Activated CD4-positive, alpha-beta memory T cell treated with anti-CD3 and anti-CD28 coated beads for 36 hours (primary cell): ENCODE measurements around the gene VNN1. TPM values are rescaled to one million over a fixed set of nuclear protein-coding genes. Genes with fewer than 3 reads are reported as not detected.
"Not testable (repeated sequence)": the region's sequence is repeated elsewhere in the genome, so short reads cannot be mapped to it uniquely, and the experiment has no call there.

Experiments used
- CTCF ChIA-PET: fragments of 350-600 bp; sonication (Branson Sonifier 250); formaldehyde crosslinking; loops from one replicate; lab custom pipeline; 2021; ENCODE audit warnings: antibody characterized with exemption, inconsistent platforms; lab: Charles Lee
- POLR2A ChIA-PET: fragments of 350-600 bp; sonication (Branson Sonifier 250); formaldehyde crosslinking; loops from one replicate; lab custom pipeline; 2021; ENCODE audit warnings: antibody characterized with exemption; lab: Charles Lee
- DNase-seq: peaks from one replicate; pipeline ENCODE4 v3.0.0-alpha.2; 2020
- H3K27ac Mint-ChIP-seq: one replicate; pipeline ENCODE4 v1.8.0; 2021; ENCODE audit warnings: mixed read lengths
- H3K27me3 Mint-ChIP-seq: one replicate; pipeline ENCODE4 v1.8.0; 2021; ENCODE audit warnings: mixed read lengths
- H3K36me3 Mint-ChIP-seq: one replicate; pipeline ENCODE4 v1.8.0; 2021; ENCODE audit warnings: mixed read lengths
- H3K4me1 Mint-ChIP-seq: one replicate; pipeline ENCODE4 v1.8.0; 2021; ENCODE audit warnings: low read depth, mixed read lengths
- H3K4me3 Mint-ChIP-seq: one replicate; pipeline ENCODE4 v1.8.0; 2021; ENCODE audit warnings: mild to moderate bottlenecking, mixed read lengths
- H3K9me3 Mint-ChIP-seq: one replicate; pipeline ENCODE4 v1.8.0; 2021; ENCODE audit warnings: mixed read lengths
- intact Hi-C: fragments of 100-400 bp; cut with micrococcal nuclease; formaldehyde crosslinking; loops from one replicate; pipeline ENCODE4 v1.15.1; 2023
- total RNA-seq, 2 experiments: library from RNA; stranded (reverse); gene quantifications; one replicate each; pipeline ENCODE4 v1.2.3, GENCODE V29; 2021

VNN1 gene
- total RNA-seq, 2 experiments from 2014 or later = not detected

DNA sequence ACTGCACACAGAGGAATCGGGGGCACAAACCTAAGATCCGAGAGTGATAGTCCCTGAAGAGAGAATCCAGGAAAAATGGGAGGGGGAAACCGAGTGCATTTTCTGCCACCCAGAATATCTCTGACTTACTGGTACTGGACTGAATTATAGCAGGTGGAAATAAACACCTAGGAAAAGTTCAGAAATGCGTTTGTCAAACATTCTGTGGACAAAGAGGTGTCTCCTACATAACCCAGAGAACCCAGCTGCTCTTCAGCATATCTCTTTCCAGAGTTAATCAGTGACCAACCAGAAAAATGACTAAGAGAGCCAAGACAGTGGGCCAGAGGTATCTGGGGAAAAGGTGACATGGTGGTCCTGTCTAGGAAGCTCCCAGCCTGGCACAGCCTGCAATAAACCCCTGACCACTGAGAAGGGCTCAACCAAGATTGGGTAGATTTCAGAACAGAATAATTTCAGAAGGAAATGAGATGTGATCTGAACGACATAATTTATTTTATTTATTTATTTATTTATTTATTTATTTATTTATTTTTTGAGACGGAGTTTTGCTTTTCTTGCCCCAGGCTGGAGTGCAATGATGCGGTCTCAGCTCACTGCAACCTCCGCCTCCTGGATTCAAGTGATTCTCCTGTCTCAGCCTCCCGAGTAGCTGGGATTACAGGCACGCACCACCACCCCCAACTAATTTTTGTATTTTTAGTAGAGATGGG lies 6.0 kb upstream of the VNN1 start:
- DNase-seq = no peak
- H3K4me1 Mint-ChIP-seq = no peaks in the 10 kb centered on the region
- intact Hi-C loops = no loop called here
- no peaks in the 10 kb centered on the region for H3K27me3 Mint-ChIP-seq
- no peaks in the 10 kb centered on the region for H3K36me3 Mint-ChIP-seq
- H3K9me3 Mint-ChIP-seq = no peaks in the 10 kb centered on the region
- no peak overlapping the region for H3K27ac Mint-ChIP-seq
- POLR2A ChIA-PET = no interaction called here
- CTCF ChIA-PET = no interaction called here
- H3K4me3 Mint-ChIP-seq = no peak overlapping the region

DNA sequence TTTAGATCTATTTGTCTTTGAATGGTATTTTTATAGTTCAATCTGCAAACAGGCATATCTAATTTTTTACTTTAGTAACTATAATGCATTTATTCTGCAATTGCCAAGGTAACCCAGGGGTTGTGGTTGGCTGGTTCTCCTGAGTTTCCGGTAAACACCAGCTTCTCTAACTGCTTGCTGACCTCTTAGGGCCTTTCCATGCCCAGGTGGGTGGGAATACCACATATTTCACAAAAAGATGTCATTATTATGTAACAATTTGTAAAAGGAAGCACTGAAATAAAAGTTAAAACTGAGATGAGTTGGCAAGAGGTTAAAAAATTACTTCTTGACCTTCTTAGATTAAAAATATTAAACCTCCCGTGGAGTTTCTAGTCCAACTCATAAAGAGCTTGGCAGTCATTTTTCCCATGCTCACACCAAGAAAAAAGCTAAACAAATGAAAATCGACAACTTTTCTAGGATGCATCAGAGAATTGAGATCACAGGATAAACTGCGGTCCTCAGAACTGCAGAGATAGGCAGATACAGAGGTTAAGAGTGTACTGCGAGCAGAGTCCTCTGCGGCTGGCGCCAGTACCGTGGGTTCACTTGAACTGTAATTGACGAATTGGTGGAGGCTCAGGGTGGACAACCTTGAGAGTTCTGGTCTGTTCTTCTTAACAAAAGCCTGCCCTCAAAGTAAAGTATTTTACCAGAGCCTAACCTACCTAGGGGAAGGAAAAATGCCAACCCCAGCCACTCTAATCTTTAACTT lies 2.2 kb upstream of the VNN1 start:
- Mint-ChIP-seq H3K36me3 (no peaks in the 10 kb centered on the region), H3K4me1 (no peaks in the 10 kb centered on the region)

DNA sequence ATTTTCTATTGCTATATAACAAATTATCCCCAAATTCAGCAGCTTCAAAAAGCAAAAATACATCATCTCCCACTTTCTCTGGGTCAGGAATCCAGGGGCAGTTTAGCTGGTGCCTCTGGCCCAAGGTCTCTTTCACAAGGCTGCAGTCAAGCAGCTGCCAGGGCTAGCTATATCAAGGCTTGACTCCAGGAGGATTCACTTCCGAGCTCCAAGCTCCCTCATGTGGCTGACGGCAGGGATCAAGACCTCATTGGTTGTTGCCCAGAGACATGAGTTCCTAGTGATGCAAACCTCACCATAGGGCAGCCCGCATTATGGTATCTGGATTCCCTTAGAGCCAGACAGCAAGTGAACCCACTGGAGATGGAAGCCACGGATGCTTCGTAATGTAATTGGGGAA lies 1.3 kb upstream of the VNN1 start:
- intact Hi-C loops = no loop called here
- ChIA-PET POLR2A (no interaction called here), CTCF (no interaction called here)
- Mint-ChIP-seq H3K27me3 (peaks cover 10% of the 10 kb centered on the region), H3K36me3 (no peaks in the 10 kb centered on the region), H3K9me3 (no peaks in the 10 kb centered on the region), H3K27ac (no peak overlapping the region), H3K4me1 (no peaks in the 10 kb centered on the region), H3K4me3 (no peak overlapping the region)
- DNase-seq = no peak

More for the DNA sequence above, 2.2 kb upstream of the VNN1 start:
- CTCF ChIA-PET = no interaction called here
- no peak for DNase-seq
- no peak overlapping the region for H3K27ac Mint-ChIP-seq
- no peak overlapping the region for H3K4me3 Mint-ChIP-seq
- peaks cover 7% of the 10 kb centered on the region for H3K27me3 Mint-ChIP-seq
- no peaks in the 10 kb centered on the region for H3K9me3 Mint-ChIP-seq
- POLR2A ChIA-PET = no interaction called here
- intact Hi-C loops = no loop called here

DNA sequence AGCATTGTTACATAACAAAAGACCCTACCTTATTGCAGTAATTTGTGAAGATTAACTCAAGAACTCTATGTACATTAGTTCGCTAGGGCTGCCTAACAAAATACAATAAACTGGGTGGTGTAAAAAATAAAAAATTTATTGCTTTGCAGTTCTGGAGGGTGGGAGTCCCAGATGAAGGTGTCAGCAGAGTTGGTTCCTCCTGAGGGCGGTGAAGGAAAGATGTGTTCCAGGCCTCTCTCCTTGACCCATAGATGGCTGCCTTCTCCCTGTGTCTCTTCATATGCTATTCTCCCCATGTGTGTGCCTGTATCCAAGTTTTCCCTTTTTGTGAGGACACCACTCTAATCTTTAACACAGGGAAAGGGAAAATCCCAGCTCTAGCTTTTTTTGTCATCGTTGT lies 305 bp upstream of the VNN1 start:
- POLR2A ChIA-PET = no interaction called here
- no peak overlapping the region for H3K4me3 Mint-ChIP-seq
- H3K4me1 Mint-ChIP-seq = no peaks in the 10 kb centered on the region
- no peaks in the 10 kb centered on the region for H3K36me3 Mint-ChIP-seq
- H3K9me3 Mint-ChIP-seq = no peaks in the 10 kb centered on the region
- peaks cover 10% of the 10 kb centered on the region for H3K27me3 Mint-ChIP-seq
- H3K27ac Mint-ChIP-seq = no peak overlapping the region
- DNase-seq = no peak
- intact Hi-C loops = no loop called here
- CTCF ChIA-PET = no interaction called here

DNA sequence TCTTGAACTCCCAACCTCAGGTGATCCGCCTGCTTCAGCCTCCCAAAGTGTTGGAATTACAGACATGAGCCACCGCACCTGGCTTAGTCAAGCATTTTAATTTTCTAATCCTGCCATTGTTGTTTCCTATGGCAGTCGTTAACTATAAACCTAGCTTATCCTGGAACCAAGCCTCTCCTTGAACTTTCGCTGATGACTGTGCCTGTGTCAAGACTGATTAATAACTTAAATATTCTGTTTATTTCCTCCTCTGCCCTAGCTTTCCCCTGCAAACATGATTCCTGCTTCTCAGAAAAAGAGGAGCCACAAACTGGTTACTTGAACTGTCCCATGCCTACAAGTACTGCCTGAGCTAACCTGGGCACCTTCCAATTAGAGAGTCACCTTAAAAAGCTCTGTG lies 1.5 kb downstream of the VNN1 start:
- Mint-ChIP-seq H3K27ac (no peak overlapping the region), H3K36me3 (no peaks in the 10 kb centered on the region), H3K9me3 (no peaks in the 10 kb centered on the region), H3K4me3 (no peak overlapping the region), H3K27me3 (peaks cover 14% of the 10 kb centered on the region), H3K4me1 (no peaks in the 10 kb centered on the region)
- ChIA-PET POLR2A (no interaction called here), CTCF (no interaction called here)
- intact Hi-C loops = no loop called here
- no peak for DNase-seq

DNA sequence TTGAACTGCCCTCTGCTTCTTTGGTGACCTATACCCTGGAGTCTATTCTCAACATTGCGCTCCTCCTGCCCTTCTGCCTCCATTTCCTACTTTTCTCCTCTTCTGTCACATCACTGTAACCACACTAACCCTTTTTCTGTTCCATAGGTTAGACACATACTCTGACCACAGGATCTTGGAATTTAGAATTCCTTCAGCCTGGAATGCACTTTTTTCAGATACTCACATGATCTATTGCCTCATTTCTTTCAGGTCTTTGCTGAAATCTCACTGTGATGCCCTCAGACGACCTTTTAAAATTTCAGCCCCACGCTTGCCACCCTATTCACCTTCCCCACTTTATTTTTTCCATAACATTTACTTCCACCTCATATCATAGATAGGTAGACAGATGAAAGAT lies 5.1 kb downstream of the VNN1 start:
- Mint-ChIP-seq H3K36me3 (no peaks in the 10 kb centered on the region), H3K27ac (no peak overlapping the region), H3K4me1 (no peaks in the 10 kb centered on the region), H3K4me3 (no peak overlapping the region), H3K27me3 (peaks cover 17% of the 10 kb centered on the region), H3K9me3 (peaks cover 7% of the 10 kb centered on the region)
- intact Hi-C loops = no loop called here
- ChIA-PET POLR2A (no interaction called here), CTCF (no interaction called here)
- no peak for DNase-seq

DNA sequence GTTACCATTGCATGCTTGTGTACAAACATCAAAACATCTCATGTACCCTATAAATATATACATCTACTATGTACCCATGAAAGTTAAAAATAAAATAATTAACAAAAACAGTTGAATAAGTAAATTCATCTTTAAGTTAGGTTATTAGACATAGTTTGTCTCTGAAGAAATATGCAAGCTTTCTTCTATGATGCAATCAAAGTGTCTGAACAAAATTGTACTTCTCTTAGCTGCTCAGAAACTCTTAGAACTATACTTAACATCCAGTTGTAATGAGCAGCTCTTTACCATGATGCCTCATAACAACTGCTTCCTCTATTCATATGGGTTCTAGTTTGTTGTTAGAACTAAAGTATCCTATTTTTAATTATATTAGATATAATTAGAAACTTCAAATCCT lies 5.9 kb downstream of the VNN1 start:
- peaks cover 7% of the 10 kb centered on the region for H3K9me3 Mint-ChIP-seq
- intact Hi-C loops = no loop called here
- H3K27me3 Mint-ChIP-seq = peaks cover 14% of the 10 kb centered on the region
- H3K4me3 Mint-ChIP-seq = no peak overlapping the region
- ChIA-PET CTCF (no interaction called here), POLR2A (no interaction called here)
- no peak overlapping the region for H3K27ac Mint-ChIP-seq
- no peaks in the 10 kb centered on the region for H3K4me1 Mint-ChIP-seq
- H3K36me3 Mint-ChIP-seq = no peaks in the 10 kb centered on the region
- no peak for DNase-seq

DNA sequence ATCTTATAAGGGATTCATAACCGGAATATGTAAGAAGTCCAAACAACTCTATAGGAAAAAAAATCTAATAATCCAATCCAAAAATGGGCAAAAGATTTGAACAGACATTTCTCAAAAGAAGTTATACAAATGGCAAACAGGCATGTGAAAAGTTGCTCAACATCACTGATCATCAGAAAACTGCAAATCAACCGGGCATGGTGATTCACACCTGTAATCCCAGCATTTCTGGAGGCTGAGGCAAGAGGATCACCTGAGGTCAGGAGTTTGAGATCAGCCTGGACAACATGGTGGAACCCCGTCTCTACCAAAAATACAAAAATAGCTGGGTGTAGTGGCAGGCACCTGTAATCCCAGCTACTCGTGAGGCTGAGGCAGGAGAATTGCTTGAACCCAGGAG lies 7.1 kb downstream of the VNN1 start:
- H3K36me3 Mint-ChIP-seq, H3K27ac Mint-ChIP-seq, intact Hi-C loops, CTCF ChIA-PET, POLR2A ChIA-PET, H3K9me3 Mint-ChIP-seq, H3K4me1 Mint-ChIP-seq, H3K4me3 Mint-ChIP-seq, DNase-seq: not testable (repeated sequence)
- peaks cover 15% of the 10 kb centered on the region for H3K27me3 Mint-ChIP-seq

DNA sequence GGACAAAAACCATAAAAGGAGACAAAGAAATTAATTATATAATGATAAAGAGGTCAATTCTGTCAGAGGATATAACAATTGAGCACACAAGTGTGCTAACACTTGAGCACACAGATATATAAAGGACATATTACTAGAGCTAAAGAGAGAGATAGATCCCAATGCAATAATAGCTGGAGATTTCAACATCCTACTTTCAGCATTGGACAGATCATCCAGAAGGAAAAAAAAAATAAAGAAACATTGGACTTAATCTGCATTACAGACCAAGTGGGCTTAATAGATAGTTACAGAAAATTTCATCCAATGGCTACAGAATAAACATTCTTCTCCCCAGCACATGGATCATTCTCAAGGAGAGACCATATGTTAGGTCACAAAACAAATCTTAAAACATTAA lies 9.9 kb downstream of the VNN1 start:
- Mint-ChIP-seq H3K27me3 (peaks cover 16% of the 10 kb centered on the region), H3K4me3 (no peak overlapping the region), H3K36me3 (no peaks in the 10 kb centered on the region), H3K27ac (no peak overlapping the region), H3K9me3 (peaks cover 7% of the 10 kb centered on the region), H3K4me1 (no peaks in the 10 kb centered on the region)
- intact Hi-C loops = no loop called here
- ChIA-PET CTCF (no interaction called here), POLR2A (no interaction called here)
- no peak for DNase-seq

DNA sequence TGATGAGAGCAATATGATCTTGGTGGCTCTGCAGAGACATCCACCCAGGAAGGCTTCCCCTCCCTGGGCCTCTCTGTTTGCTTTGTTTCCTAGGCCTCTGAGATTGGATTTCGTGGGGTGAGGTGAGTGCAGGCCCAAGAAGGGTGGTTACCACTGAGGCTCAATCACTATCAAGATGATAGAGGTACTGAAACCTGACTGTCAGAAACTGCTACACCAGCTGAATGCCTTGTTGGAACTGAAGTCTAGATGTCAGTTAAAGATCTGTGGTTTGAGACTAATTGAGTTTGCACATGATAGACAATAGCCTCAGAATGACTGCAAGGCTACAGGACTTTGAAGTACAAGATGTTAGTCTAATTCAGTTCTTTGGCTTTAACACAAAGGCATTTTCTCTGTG lies 15.2 kb downstream of the VNN1 start:
- DNase-seq = no peak

DNA sequence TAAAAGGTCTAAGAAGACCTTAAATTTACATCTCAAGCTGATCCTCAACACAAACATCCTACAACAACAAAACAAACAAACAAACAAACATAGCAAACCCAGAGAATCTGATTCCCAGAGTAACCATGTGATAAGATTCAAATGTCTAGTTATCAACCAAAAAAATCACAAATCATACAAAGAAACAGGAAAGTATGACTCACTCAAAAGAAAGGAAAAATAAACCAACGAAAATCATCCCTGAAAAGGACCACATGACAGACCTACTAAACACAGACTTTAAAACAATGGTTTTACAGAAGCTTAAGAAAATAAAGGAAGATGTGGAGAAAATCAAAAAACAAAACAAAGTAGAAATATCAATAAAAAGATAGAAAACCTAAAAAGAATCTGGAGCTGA lies 18.1 kb downstream of the VNN1 start:
- peaks cover 7% of the 10 kb centered on the region for H3K27me3 Mint-ChIP-seq
- intact Hi-C loops = no loop called here
- no peak for DNase-seq
- H3K9me3 Mint-ChIP-seq = peaks cover 10% of the 10 kb centered on the region
- no peak overlapping the region for H3K4me3 Mint-ChIP-seq
- peaks cover 6% of the 10 kb centered on the region for H3K36me3 Mint-ChIP-seq
- ChIA-PET CTCF (interaction anchor here (0.7 kb wide), 1 partner anchor 26 kb away, joined by 3 read pairs; no protein-coding TSS in a partner anchor), POLR2A (no interaction called here)
- H3K27ac Mint-ChIP-seq = no peak overlapping the region
- H3K4me1 Mint-ChIP-seq = no peaks in the 10 kb centered on the region

More for the DNA sequence above, 15.2 kb downstream of the VNN1 start:
- intact Hi-C loops = no loop called here
- Mint-ChIP-seq H3K27me3 (peaks cover 12% of the 10 kb centered on the region), H3K27ac (no peak overlapping the region), H3K9me3 (peaks cover 10% of the 10 kb centered on the region), H3K4me3 (no peak overlapping the region), H3K4me1 (no peaks in the 10 kb centered on the region), H3K36me3 (peaks cover 6% of the 10 kb centered on the region)
- POLR2A ChIA-PET = no interaction called here
- CTCF ChIA-PET = no interaction called here

DNA sequence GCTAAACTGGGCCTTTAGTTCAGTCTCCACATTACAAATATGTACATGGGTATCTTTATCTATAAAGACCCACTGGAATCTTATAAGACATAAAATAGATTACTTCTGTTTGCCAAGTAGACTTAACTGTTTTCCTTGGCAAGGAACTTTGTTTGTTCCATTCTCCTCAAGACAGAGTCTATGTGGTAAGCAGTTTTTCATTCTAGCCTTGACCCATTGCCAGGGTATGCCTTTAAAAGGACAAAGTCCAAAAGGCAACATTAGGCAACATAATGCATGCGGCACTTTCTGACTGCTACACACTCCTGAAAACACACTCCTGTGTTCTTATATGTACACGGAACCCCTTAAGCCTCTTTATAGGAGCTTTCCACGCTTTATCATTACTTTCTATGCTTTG lies 20.4 kb downstream of the VNN1 start:
- H3K4me1 Mint-ChIP-seq = no peaks in the 10 kb centered on the region
- ChIA-PET POLR2A (no interaction called here), CTCF (no interaction called here)
- no peak for DNase-seq
- H3K4me3 Mint-ChIP-seq = no peak overlapping the region
- H3K36me3 Mint-ChIP-seq = peaks cover 6% of the 10 kb centered on the region
- intact Hi-C loops = no loop called here
- peaks cover 22% of the 10 kb centered on the region for H3K27me3 Mint-ChIP-seq
- peaks cover 10% of the 10 kb centered on the region for H3K9me3 Mint-ChIP-seq
- no peak overlapping the region for H3K27ac Mint-ChIP-seq

DNA sequence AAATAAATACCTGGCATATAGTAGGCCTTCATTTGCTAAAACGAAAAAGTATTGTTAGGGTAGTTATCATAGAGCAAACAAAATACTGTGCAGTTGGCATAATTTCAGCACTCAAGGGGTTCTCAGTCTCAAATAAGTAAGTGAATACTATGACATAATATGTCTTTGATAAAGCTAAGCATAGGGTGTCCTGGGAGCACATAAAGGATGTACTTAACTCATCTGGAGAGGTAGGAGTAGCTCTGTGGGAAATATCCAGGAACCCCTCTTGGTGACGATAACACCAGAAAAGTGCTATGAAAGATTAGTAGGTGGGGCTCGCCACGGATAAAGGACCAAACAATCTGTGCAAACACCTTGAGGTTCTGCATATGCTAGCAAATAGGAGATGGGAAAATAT lies 23.2 kb downstream of the VNN1 start:
- no peak overlapping the region for H3K27ac Mint-ChIP-seq
- no peak overlapping the region for H3K4me3 Mint-ChIP-seq
- peaks cover 33% of the 10 kb centered on the region for H3K27me3 Mint-ChIP-seq
- intact Hi-C loops = no loop called here
- H3K9me3 Mint-ChIP-seq = peaks cover 2% of the 10 kb centered on the region
- DNase-seq = no peak
- peaks cover 1% of the 10 kb centered on the region for H3K36me3 Mint-ChIP-seq
- H3K4me1 Mint-ChIP-seq = no peaks in the 10 kb centered on the region
- POLR2A ChIA-PET = no interaction called here
- CTCF ChIA-PET = no interaction called here
